Mucosa of stomach (tissue), 1 donor: ENCODE results near the gene PSMD5.

ENCODE experiments used
- H3K27me3 ChIP-seq: one replicate; pipeline ENCODE4 v1.7.0; 2013; ENCODE audit warnings: mild to moderate bottlenecking, low read length; ENCODE audit not compliant: control insufficient read depth, insufficient read depth
- H3K36me3 ChIP-seq: one replicate; pipeline ENCODE4 v1.7.0; 2013; ENCODE audit warnings: low read length; ENCODE audit not compliant: control insufficient read depth, insufficient read depth
- H3K4me1 ChIP-seq: one replicate; pipeline ENCODE4 v1.7.0; 2013; ENCODE audit warnings: mild to moderate bottlenecking, low read length; ENCODE audit not compliant: control insufficient read depth, insufficient read depth
- H3K4me3 ChIP-seq: one replicate; pipeline ENCODE4 v1.7.0; 2013; ENCODE audit warnings: low read length
- H3K9ac ChIP-seq: one replicate; pipeline ENCODE4 v1.7.0; 2013; ENCODE audit warnings: mild to moderate bottlenecking, low read length, moderate library complexity
- H3K9me3 ChIP-seq: one replicate; pipeline ENCODE4 v1.7.0; 2013; ENCODE audit warnings: mild to moderate bottlenecking, low read length, moderate library complexity; ENCODE audit not compliant: control insufficient read depth
- donor health status: Pancreatic carcinoma.

The PSMD5 gene

DNA sequence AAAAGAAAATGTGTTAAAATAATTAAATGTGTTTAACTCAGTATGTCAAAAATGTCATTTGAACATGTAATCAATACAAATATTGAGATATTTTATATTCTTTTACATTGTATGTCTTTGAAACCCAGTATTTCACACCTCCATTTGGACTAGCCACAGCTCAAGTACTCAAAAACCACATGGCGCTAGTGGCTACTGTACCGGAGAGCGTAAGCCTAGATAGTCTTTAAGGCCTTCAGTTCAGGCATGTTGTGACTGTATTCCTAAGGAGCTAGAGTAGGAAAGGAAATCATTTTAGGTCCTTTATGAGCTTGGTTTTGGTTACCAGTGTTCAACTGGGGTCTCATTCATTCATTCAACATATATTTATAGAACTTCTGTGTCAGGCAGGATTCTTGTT is 62.4 kb downstream of the PSMD5 start:
- H3K4me1 ChIP-seq = peaks cover 5% of the 10 kb centered on the region
- H3K9me3 ChIP-seq = no peaks in the 10 kb centered on the region
- H3K36me3 ChIP-seq = no peaks in the 10 kb centered on the region
- H3K4me3 ChIP-seq = no peak overlapping the region
- no peaks in the 10 kb centered on the region for H3K27me3 ChIP-seq
- H3K9ac ChIP-seq = no peak overlapping the region

- Histone ChIP-seq H3K9me3 (no peaks in the 10 kb centered on the region), H3K4me3 (no peak overlapping the region), H3K36me3 (no peaks in the 10 kb centered on the region), H3K4me1 (peaks cover 5% of the 10 kb centered on the region), H3K9ac (no peak overlapping the region), H3K27me3 (no peaks in the 10 kb centered on the region)
Observed at GRCh38 chr9:120779227-120779626, 63.5 kb downstream of the PSMD5 start.

DNA sequence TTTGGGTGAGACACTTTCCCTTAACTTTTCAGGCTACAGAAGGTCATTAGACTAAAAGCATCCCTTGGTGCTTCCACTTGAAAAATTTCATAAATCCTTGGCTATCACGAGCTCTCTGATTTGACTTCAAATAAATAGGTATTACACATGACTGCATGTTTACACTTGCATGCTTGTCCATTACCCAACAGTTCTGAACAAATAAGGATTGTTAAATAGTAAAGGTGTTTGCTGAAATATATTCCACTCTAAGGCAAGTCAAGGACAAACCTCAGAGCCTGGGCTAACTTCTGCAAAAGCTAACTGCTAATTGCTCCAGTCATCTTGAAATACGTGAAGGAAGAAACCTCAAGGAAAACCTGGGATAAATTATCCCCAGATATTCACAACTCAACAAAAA is 64.0 kb downstream of the PSMD5 start:
- Histone ChIP-seq H3K27me3 (no peaks in the 10 kb centered on the region), H3K4me3 (no peak overlapping the region), H3K36me3 (no peaks in the 10 kb centered on the region), H3K9me3 (no peaks in the 10 kb centered on the region), H3K9ac (no peak overlapping the region), H3K4me1 (peaks cover 5% of the 10 kb centered on the region)

DNA sequence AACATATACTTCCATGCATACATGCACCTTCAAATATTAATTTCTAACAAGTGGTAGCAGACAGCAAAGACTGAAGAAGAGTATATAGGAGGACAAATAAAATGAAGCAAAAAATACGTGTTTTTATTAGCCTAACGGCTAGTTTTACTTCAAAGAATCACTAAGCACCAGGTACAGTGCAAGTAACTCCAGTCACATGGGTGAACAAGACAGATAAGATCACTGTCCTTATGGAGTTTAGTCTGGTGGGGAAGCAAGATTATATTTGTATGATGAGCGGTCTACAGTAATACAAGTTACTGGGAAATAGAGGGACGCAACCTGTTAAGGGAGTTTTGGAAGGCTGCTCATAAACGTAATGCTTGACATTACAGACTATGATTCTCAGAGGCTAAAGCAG is 65.5 kb downstream of the PSMD5 start:
- Histone ChIP-seq H3K4me1 (peaks cover 5% of the 10 kb centered on the region), H3K36me3 (no peaks in the 10 kb centered on the region), H3K9me3 (no peaks in the 10 kb centered on the region), H3K4me3 (no peak overlapping the region), H3K27me3 (no peaks in the 10 kb centered on the region), H3K9ac (no peak overlapping the region)

GRCh38 chr9:120776788-120777187 is 65.9 kb downstream of the PSMD5 start:
- H3K9me3 ChIP-seq = no peaks in the 10 kb centered on the region
- no peak overlapping the region for H3K4me3 ChIP-seq
- H3K4me1 ChIP-seq = peaks cover 5% of the 10 kb centered on the region
- H3K27me3 ChIP-seq = no peaks in the 10 kb centered on the region
- no peak overlapping the region for H3K9ac ChIP-seq
- H3K36me3 ChIP-seq = no peaks in the 10 kb centered on the region

DNA sequence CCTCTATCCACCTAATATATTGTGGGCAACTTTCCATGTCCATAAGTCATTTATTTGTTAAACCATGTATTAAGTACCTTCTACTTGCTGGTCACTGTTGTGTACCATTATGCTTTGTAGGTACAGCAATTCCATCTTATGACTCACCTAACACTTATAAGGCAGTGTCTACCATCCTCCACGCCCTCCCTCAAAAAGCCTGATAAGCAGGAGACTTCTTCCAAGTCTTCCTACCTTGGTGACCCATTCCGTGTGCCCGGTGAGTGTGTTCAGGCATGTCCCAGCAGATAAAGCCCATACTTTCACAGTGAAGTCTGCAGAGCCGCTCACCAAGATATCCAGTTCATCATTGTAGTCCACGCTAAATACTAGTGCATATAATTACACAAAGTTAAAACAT is 66.9 kb downstream of the PSMD5 start:
- no peaks in the 10 kb centered on the region for H3K9me3 ChIP-seq
- H3K27me3 ChIP-seq = no peaks in the 10 kb centered on the region
- H3K9ac ChIP-seq = no peak overlapping the region
- H3K4me1 ChIP-seq = peaks cover 5% of the 10 kb centered on the region
- H3K4me3 ChIP-seq = no peak overlapping the region
- H3K36me3 ChIP-seq = peaks cover 5% of the 10 kb centered on the region

GRCh38 chr9:120774719-120775118 is 68.0 kb downstream of the PSMD5 start:
- no peak overlapping the region for H3K9ac ChIP-seq
- H3K36me3 ChIP-seq = peaks cover 5% of the 10 kb centered on the region
- H3K27me3 ChIP-seq = no peaks in the 10 kb centered on the region
- no peaks in the 10 kb centered on the region for H3K9me3 ChIP-seq
- peaks cover 5% of the 10 kb centered on the region for H3K4me1 ChIP-seq
- H3K4me3 ChIP-seq = no peak overlapping the region

DNA sequence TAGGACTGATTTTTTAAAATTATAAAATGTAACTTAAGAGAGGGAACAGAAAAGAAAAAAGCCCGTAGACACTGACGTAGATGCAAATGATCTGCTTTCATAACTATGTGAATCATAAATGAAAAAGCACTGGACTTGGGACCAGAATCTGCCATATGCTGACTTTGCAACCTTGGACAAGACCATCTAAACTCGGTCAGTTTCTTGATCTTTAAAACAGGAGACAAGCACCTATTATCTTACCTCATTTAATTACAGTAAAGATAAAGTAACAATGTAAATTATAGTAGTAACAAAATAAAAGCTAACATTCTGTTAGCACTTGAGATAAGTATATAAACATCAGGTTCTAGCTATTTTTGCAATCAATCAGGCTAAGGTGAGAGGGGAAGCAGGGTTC is 69.5 kb downstream of the PSMD5 start:
- Histone ChIP-seq H3K4me1 (no peaks in the 10 kb centered on the region), H3K36me3 (peaks cover 5% of the 10 kb centered on the region), H3K9me3 (no peaks in the 10 kb centered on the region), H3K4me3 (no peak overlapping the region), H3K9ac (no peak overlapping the region), H3K27me3 (no peaks in the 10 kb centered on the region)

- H3K4me1 ChIP-seq = peaks cover 9% of the 10 kb centered on the region
- no peaks in the 10 kb centered on the region for H3K9me3 ChIP-seq
- no peak overlapping the region for H3K9ac ChIP-seq
- no peak overlapping the region for H3K4me3 ChIP-seq
- no peaks in the 10 kb centered on the region for H3K27me3 ChIP-seq
- H3K36me3 ChIP-seq = peaks cover 5% of the 10 kb centered on the region
Observed at GRCh38 chr9:120770931-120771330, 71.8 kb downstream of the PSMD5 start.

DNA sequence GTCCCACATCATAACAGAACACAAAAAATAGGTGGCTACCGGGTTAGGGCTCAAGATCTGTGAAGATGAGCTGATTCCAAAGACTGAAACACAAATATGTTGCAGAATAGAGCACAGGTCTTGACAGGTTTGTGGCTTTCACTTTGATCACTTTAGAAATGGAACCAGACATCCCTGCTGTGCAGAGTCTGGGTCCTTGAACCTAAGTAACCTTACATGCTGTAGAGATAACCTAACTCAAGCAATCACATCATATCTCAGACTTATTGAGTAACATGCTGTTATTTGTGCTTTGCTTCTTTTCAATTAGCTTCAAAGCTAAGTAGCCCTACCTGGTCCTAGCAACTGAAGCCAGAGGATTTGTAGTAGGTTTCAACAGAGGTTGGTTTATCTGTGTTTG is 73.8 kb downstream of the PSMD5 start:
- H3K9ac ChIP-seq = no peak overlapping the region
- H3K27me3 ChIP-seq = no peaks in the 10 kb centered on the region
- no peaks in the 10 kb centered on the region for H3K9me3 ChIP-seq
- no peak overlapping the region for H3K4me3 ChIP-seq
- peaks cover 9% of the 10 kb centered on the region for H3K4me1 ChIP-seq
- peaks cover 5% of the 10 kb centered on the region for H3K36me3 ChIP-seq

DNA sequence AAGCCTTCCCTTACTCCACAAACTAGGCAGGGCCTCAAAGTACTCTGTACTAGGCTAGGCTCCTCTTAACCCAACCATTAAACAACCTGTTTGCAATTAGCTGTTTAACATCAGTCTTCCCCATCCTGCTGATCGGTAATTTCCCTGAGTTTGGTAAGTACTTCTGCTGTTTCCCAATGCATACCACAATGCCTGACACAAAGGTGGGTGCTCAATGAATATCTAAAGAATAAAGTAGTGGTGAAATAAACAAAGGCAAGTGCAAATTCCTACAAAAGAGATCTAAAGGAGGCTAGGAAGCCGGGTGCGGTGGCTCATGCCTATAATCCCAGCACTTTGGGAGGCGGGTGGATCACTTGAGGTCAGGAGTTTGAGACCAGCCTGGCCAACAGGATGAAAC is 74.5 kb downstream of the PSMD5 start:
- peaks cover 5% of the 10 kb centered on the region for H3K36me3 ChIP-seq
- no peaks in the 10 kb centered on the region for H3K27me3 ChIP-seq
- H3K4me1 ChIP-seq = peaks cover 9% of the 10 kb centered on the region
- H3K4me3 ChIP-seq = no peak overlapping the region
- no peak overlapping the region for H3K9ac ChIP-seq
- no peaks in the 10 kb centered on the region for H3K9me3 ChIP-seq

DNA sequence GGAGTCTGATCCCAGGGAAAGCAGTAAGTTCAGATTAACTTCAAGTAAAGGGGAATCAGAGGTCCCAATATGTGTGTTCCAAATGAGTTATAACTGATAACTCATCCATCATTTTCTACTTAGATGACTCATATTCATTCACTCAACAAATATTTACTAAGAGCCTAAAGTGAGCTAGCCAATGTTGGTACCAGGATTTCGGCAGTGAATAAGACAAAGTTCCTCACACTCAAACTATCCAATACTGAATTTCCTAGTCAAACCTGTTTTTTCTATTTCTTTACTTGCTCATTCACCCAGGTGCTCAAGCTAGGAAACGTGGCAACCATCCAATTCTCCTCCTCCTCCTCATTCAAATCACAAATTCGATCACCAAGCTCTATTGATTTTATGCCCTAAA is 75.3 kb downstream of the PSMD5 start:
- no peaks in the 10 kb centered on the region for H3K9me3 ChIP-seq
- peaks cover 9% of the 10 kb centered on the region for H3K4me1 ChIP-seq
- H3K9ac ChIP-seq = no peak overlapping the region
- peaks cover 5% of the 10 kb centered on the region for H3K36me3 ChIP-seq
- H3K27me3 ChIP-seq = no peaks in the 10 kb centered on the region
- no peak overlapping the region for H3K4me3 ChIP-seq
